T47D (cell line): ENCODE measurements around the gene WNT4.

Experiments
- DNase-seq, 2 experiments: peaks; one replicate each; pipeline versions ENCODE4 v3.0.0 to v3.0.0-alpha.2; 2011 to 2012; ENCODE audit warnings: low read depth in 1 of 2, low spot score in 1 of 2
- JUND ChIP-seq: IDR thresholded peaks from 2 replicates; pipeline ENCODE4 v1.6.1; 2012; ENCODE audit warnings: low read depth
- in situ Hi-C: cut with HindIII; loops from 2 replicates; pipeline ENCODE4 v1.10.0; 2016; ENCODE audit warnings: low sequenced_read_pairs, low pct_unique_long_range_greater_than_20kb

Gene WNT4

DNA sequence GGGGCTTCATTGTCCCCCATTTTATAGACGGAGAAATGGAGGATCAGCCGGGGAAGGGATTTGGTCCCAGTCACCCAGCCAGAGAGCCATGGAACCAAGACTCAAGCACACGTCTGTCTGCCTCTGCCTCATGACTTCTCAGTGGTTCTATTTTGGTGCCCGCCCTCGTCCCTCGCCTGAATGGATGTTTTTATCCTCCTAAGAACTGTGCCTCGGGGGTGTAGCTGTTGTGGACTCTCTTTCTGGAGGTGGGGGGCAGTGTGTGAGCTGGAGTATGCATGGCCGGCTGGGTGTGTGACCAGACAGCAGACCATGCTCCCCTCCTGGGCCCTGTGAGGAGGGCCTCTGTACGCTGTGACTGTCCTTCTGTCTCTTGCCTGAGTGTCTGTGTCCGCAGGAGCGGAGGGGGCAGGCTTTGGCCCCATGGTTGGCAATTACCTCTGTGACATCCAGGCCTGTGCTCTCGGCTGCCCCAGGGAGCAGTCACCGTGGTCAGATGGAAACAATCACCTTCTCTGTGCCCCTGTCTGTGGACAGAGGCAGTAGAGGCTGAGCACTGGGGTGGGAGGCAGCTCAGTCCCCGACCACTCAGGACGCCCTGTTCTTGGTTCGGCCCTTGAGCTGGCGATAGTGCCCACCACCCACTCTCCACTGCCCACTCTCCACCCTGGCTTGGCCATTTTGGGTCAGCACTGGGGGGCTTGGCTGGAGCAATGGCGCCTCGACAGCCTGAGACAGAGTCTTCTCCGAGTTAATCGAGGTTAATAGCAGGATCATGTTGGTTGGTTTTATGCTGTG, 20.4 kb downstream of the WNT4 start:
- DNase-seq, result no peak
- TF ChIP-seq JUND, result no peak
- in situ Hi-C loops, result no loop called here

GRCh38 chr1:22121421-22121911, 21.4 kb downstream of the WNT4 start:
- in situ Hi-C loops, result no loop called here
- TF ChIP-seq JUND, result no peak
- DNase-seq, result no peak

GRCh38 chr1:22120469-22120790, 22.5 kb downstream of the WNT4 start:
- DNase-seq, result no peak
- TF ChIP-seq JUND, result no peak
- in situ Hi-C loops, result no loop called here

GRCh38 chr1:22119626-22120468, 23.1 kb downstream of the WNT4 start:
- in situ Hi-C loops, result no loop called here
- DNase-seq, result no peak

DNA sequence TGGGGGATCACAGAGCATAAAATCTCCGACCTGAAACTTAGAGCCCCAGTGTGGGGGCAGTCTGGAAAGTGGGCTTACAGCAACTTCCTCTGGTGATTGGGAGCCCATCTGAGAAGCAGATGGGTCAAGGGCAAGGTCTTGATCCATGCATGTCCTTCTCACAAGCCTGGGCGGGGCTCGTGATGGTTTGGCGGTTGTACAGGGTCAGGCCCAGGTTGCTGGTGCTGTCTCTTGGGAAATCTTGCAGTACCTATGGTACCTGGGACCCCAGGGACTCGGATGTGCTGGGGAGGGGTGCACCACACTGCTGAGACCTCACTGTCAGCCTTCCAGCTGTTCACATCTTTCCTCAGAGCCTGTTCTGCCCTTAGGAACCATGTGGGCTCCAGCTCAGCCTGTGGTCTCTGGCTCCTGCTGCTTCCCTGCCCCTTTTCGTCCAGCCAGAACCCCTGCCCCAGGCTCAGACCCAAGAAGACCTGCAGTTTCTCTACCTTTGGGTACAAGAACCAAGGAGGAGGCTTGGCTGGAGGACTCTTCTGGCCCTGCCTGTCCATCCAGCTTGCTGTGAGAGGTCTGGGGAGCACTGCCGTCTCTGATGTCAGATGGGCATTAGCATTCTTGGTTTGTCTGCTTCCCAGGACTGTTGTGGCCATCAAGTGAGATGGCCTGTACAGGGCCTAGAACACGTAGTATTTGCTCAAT, 24.5 kb downstream of the WNT4 start:
- no peak for DNase-seq
- TF ChIP-seq JUND, result no peak
- in situ Hi-C loops, result no loop called here

More at GRCh38 chr1:22119626-22120468, 23.1 kb downstream of the WNT4 start:
- no peak for TF ChIP-seq JUND

DNA sequence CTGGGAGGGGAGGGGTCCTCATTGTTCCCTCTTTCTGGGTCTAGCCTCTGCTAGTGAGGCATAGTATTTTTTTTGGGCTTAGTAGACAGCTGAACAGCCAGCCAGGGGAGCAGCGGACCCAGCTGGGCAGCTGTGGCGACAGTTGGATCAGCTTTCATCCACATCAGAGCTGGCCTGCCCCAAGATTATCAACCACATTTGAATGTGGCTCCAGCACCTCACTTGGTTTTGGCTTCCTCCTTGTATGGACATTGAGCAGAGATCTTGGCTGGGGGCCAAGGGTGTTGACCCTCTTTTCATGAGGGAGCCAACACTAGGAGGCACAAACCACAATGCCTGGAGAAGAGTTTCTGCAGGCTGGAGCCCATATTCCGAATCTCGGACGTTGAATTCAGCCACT, 25.0 kb downstream of the WNT4 start:
- TF ChIP-seq JUND, result no peak
- in situ Hi-C loops, result no loop called here
- DNase-seq, result no peak

- in situ Hi-C loops, result no loop called here
- DNase-seq, result no peak
- TF ChIP-seq JUND, result no peak
Observed at GRCh38 chr1:22117238-22117637, 25.7 kb downstream of the WNT4 start.

DNA sequence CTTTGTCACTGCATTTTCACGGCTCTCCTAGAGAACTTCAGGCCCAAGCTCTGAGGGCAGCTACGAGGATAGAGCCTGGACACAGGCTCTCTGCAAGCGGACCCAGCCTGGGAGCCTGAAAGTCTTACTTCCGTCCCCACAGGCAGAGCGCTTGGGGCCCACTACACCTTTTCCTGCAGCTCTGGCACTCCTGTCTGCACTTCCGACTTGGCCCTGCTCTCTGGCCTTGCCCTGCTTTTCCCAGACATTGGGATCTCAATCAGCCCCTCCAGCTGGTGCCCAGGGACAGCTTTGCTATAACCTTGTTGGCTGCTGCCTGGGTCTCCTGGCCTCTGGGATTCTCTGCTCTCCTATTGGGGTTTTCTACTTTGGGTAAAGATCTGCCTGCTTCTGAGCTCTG, 27.6 kb downstream of the WNT4 start:
- DNase-seq, result no peak
- in situ Hi-C loops, result no loop called here
- TF ChIP-seq JUND, result no peak

- TF ChIP-seq JUND, result no peak
- in situ Hi-C loops, result no loop called here
- DNase-seq, result no peak
Observed at GRCh38 chr1:22114083-22115012, 28.5 kb downstream of the WNT4 start.

- no peak for TF ChIP-seq JUND
- DNase-seq, result no peak
- in situ Hi-C loops, result no loop called here
Observed at GRCh38 chr1:22112554-22112953, 30.3 kb downstream of the WNT4 start.

DNA sequence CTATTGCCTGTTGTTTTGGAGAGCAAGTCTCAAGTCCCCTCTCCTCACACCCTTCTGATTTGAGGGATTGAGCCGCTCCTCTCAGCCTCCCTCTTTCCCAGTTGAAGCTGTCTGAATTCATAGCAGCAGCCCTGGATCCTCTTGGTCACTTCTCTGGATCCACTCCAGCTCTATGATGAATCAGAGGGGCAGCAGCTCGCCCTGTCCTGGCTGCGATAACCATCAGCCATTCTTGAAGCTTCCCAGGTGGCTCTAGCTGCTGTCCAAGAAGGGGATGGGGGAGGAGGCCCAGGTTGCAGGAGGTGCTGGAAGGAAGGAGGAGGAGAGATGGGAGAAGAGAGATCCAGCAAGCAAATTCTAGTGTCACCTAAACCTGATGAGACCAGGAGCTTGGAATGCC, 31.3 kb downstream of the WNT4 start:
- TF ChIP-seq JUND, result no peak
- in situ Hi-C loops, result no loop called here
- DNase-seq, result no peak

- in situ Hi-C loops, result no loop called here
- no peak for DNase-seq
- no peak for TF ChIP-seq JUND
Observed at GRCh38 chr1:22111115-22111514, 31.8 kb downstream of the WNT4 start.
